Measurements from ENCODE around the gene MARCHF6.
"Not testable (repeated sequence)": the region's sequence is repeated elsewhere in the genome, so short reads cannot be mapped to it uniquely, and the experiment has no call there.

The MARCHF6 gene

GRCh38 chr5:10377081-10377480, 23.6 kb downstream of the MARCHF6 start:
- DNase-seq: no peak

DNA sequence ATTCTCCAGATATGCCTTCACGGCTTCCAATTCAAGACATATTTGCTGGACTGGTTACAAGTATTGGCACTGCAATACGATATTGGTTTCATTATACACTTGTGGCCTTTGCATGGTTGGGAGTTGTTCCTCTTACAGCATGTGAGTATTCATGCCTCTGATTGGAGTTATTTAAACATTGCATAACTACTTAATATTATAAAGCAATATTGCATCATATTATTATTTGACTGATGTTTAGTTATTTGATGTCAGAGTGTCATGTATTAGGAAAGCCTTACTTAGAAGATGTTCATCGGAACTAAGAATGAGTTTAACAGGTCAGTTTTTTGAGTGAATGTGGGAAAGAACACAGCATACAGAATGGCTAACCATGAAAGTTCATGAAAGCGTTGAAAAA, 28.3 kb downstream of the MARCHF6 start:
- no peak for DNase-seq

- DNase-seq: no peak
Measured at GRCh38 chr5:10384483-10384882, 31.0 kb downstream of the MARCHF6 start.

DNA sequence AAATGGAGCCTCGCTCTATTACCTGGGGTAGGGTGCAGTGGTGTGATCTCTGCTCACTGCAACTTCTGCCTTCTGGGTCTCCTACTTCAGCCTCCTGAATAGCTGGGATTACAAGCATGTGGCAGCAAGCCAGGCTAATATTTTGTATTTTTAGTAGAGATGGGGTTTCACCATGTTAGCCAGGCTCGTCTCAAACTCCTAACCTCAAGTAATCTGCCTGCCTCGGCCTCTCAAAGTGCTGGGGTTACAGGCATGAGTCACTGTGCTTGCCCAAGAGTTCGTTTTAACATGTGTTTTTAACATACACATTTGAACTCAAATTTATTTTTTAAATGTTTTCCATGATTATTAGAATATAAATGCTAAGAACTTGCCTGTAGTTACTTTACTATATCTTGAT, 34.2 kb downstream of the MARCHF6 start:
- no peak for DNase-seq

GRCh38 chr5:10391130-10391529, 37.6 kb downstream of the MARCHF6 start:
- DNase-seq: no peak

DNA sequence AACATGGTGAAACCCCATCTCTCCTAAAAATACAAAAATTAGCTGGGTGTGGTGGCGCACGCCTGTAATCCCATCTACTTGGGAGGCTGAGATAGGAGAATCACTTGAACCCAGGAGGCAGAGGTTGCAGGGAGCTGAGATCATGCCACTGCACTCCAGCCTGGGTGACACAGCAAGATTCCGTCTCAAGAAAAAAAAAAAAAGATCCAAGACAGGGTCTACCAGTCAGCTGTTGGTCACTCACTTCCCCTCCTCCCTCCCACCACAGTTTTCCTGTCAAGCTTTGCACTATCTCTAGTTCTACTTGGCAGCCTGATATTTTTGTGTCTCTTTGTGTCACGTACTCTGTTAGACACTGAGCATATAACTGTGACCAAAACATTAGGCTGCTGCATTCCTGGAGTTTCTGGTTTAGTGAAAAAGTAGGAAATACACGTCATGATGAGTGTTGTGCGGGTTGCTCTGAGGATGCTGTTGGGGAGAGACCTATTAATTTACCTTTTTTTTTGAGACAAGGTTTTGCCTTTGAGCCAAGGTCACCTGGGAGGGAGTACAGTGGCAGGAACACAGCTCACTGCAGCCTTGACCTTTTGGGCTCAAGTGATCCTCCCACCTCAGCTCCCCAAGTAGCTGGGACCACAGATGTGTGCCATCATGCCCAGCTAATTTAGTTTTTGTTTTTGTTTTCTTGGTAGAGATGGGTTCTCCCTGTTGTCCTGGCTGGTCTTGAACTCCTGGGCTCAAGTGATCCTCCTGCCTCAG, 39.3 kb downstream of the MARCHF6 start:
- DNase-seq: not testable (repeated sequence)

DNA sequence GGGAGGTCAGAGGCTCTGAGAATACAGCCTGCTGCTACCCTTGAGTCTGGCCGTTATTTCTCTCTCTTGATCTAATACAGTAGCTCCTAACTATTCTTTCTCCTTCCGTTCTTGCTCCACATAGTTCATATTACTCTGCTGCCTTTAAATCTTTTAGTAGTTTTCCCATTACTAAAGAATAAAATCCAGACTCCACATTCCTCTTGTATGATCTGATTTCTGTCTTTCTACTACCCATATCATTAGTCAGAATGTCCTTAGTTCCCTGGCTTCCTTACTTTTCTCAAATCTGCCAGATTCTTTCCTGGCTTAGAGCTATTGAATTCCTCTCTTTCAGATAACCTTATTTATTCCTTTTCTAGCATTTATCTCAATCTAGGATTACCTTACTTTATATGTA, 40.0 kb downstream of the MARCHF6 start:
- DNase-seq: no peak

DNA sequence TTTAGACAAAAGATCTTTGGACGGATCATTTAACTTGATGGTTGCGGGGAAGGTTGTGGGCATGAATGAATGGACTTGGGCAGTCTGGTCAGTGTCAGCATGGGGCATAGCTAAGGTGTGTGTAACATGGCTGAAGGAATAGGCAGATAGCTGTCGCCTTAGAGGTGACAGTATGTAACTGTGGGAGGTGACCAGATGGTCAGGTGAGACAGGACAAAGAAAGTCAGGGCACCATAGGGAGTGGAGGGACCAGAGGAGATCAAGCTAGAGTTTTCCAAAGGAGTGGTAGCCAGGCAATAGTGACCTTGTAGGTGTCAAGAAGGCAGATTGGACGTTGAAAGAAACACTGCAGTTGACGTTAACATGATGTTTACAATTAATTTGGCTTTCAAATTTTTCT, 43.1 kb downstream of the MARCHF6 start:
- DNase-seq: no peak

GRCh38 chr5:10399839-10400238, 46.3 kb downstream of the MARCHF6 start:
- DNase-seq: no peak

GRCh38 chr5:10400411-10400810, 46.9 kb downstream of the MARCHF6 start:
- DNase-seq: no peak

GRCh38 chr5:10400831-10401230, 47.3 kb downstream of the MARCHF6 start:
- no peak for DNase-seq

GRCh38 chr5:10401498-10401897, 48.0 kb downstream of the MARCHF6 start:
- DNase-seq: no peak
